Loucy (cell line): ENCODE data around the gene OR6V1.

Source experiments
- H2AFZ ChIP-seq: fragments of 200-600 bp; sonication (generic); 2 replicates; pipeline ENCODE4 v1.6.0; 2016; ENCODE audit warnings: antibody characterized with exemption, mild to moderate bottlenecking, low read length, moderate library complexity
- H3F3A ChIP-seq: fragments of 200-600 bp; 2 replicates; pipeline ENCODE4 v1.6.0; 2016; ENCODE audit warnings: antibody characterized with exemption, low read depth, mild to moderate bottlenecking
- H3K27me3 ChIP-seq: fragments of 200-600 bp; sonication (generic); 2 replicates; pipeline ENCODE4 v1.6.1; 2014; ENCODE audit warnings: low read length, mild to moderate bottlenecking; ENCODE audit not compliant: insufficient read depth, poor library complexity, severe bottlenecking
- H3K36me3 ChIP-seq: fragments of 200-600 bp; sonication (generic); 2 replicates; pipeline ENCODE4 v1.6.1; 2016; ENCODE audit warnings: low read length; ENCODE audit not compliant: insufficient read depth
- H3K4me1 ChIP-seq: fragments of 200-600 bp; sonication (generic); 2 replicates; pipeline ENCODE4 v1.5.1; 2014; ENCODE audit warnings: low read length, mild to moderate bottlenecking; ENCODE audit not compliant: insufficient read depth, poor library complexity, severe bottlenecking
- H3K4me2 ChIP-seq: fragments of 200-600 bp; sonication (generic); 2 replicates; pipeline ENCODE4 v1.6.0; 2014; ENCODE audit warnings: antibody characterized with exemption, low read length, low read depth, mild to moderate bottlenecking; ENCODE audit not compliant: poor library complexity, severe bottlenecking
- H3K4me3 ChIP-seq: fragments of 200-600 bp; sonication (generic); 2 replicates; pipeline ENCODE4 v1.5.1; 2014; ENCODE audit warnings: low read length, mild to moderate bottlenecking, mixed read lengths; ENCODE audit not compliant: poor library complexity, severe bottlenecking
- H3K79me2 ChIP-seq: fragments of 200-600 bp; sonication (generic); 2 replicates; pipeline ENCODE4 v1.6.1; 2014; ENCODE audit warnings: low read length; ENCODE audit not compliant: insufficient read depth
- H3K9ac ChIP-seq: fragments of 200-600 bp; sonication (generic); 2 replicates; pipeline ENCODE4 v1.6.0; 2014; ENCODE audit warnings: mild to moderate bottlenecking, low read depth, low read length, moderate library complexity; ENCODE audit not compliant: poor library complexity, severe bottlenecking
- H3K9me2 ChIP-seq: fragments of 200-600 bp; sonication (generic); replicated peaks from 2 replicates; pipeline ENCODE4 v1.6.1; 2016; ENCODE audit warnings: low read depth, low read length, mixed read lengths
- H3K9me3 ChIP-seq: fragments of 200-600 bp; sonication (generic); 2 replicates; pipeline ENCODE4 v1.6.1; 2014; ENCODE audit warnings: mild to moderate bottlenecking, antibody characterized with exemption, low read length, low read depth; ENCODE audit not compliant: insufficient read depth
- H4K20me1 ChIP-seq: fragments of 200-600 bp; sonication (generic); 2 replicates; pipeline ENCODE4 v1.6.0; 2014; ENCODE audit warnings: antibody characterized with exemption, low read length, mild to moderate bottlenecking; ENCODE audit not compliant: insufficient read depth, poor library complexity, severe bottlenecking
- CTCF ChIP-seq: fragments of 200-600 bp; sonication (generic); conservative IDR thresholded peaks from 2 replicates; pipeline ENCODE4 v1.5.1; 2014; ENCODE audit warnings: mild to moderate bottlenecking, antibody characterized with exemption, low read length
- EZH2phosphoT487 ChIP-seq: fragments of 200-600 bp; IDR thresholded peaks from 2 replicates; pipeline ENCODE4 v1.6.1; 2018; ENCODE audit warnings: antibody characterized with exemption, mild to moderate bottlenecking, moderate library complexity, borderline replicate concordance

The OR6V1 gene

GRCh38 chr7:143040209-143040715 is 11.9 kb upstream of the OR6V1 start:
- H3K36me3 ChIP-seq, result no peaks in the 10 kb centered on the region
- H3K27me3 ChIP-seq, result no peaks in the 10 kb centered on the region
- H3K4me2 ChIP-seq, result no peak overlapping the region
- no peaks in the 10 kb centered on the region for H3K9me2 ChIP-seq
- peaks cover 48% of the 10 kb centered on the region for H3K4me1 ChIP-seq
- no peak overlapping the region for H3K4me3 ChIP-seq
- H3K79me2 ChIP-seq, result no peaks in the 10 kb centered on the region
- no peak overlapping the region for H3K9ac ChIP-seq
- no peak overlapping the region for H2AFZ ChIP-seq
- no peaks in the 10 kb centered on the region for H3K9me3 ChIP-seq
- H4K20me1 ChIP-seq, result no peaks in the 10 kb centered on the region
- TF ChIP-seq EZH2phosphoT487 (no peak), CTCF (no peak)
- no peaks in the 10 kb centered on the region for H3F3A ChIP-seq

GRCh38 chr7:143041346-143041745 is 10.8 kb upstream of the OR6V1 start:
- Histone ChIP-seq H4K20me1 (no peaks in the 10 kb centered on the region), H3F3A (no peaks in the 10 kb centered on the region), H3K79me2 (no peaks in the 10 kb centered on the region), H3K27me3 (no peaks in the 10 kb centered on the region), H2AFZ (no peak overlapping the region), H3K4me3 (no peak overlapping the region), H3K9ac (no peak overlapping the region), H3K9me3 (no peaks in the 10 kb centered on the region), H3K36me3 (no peaks in the 10 kb centered on the region), H3K4me2 (no peak overlapping the region), H3K9me2 (no peaks in the 10 kb centered on the region), H3K4me1 (peaks cover 55% of the 10 kb centered on the region)
- TF ChIP-seq CTCF, result no peak
- no peak for TF ChIP-seq EZH2phosphoT487

GRCh38 chr7:143042159-143042789 is 9.9 kb upstream of the OR6V1 start:
- no peaks in the 10 kb centered on the region for H3K79me2 ChIP-seq
- no peaks in the 10 kb centered on the region for H3K27me3 ChIP-seq
- H4K20me1 ChIP-seq, result no peaks in the 10 kb centered on the region
- H3K4me2 ChIP-seq, result peak overlapping the region; percentile 46
- no peak for TF ChIP-seq EZH2phosphoT487
- TF ChIP-seq CTCF, result no peak
- peak overlapping the region; percentile 52 for H3K9ac ChIP-seq
- H3K4me3 ChIP-seq, result peak overlapping the region; percentile 19
- H3K9me3 ChIP-seq, result no peaks in the 10 kb centered on the region
- peak overlapping the region; percentile 89 for H2AFZ ChIP-seq
- H3K4me1 ChIP-seq, result peaks cover 64% of the 10 kb centered on the region
- no peaks in the 10 kb centered on the region for H3K36me3 ChIP-seq
- H3F3A ChIP-seq, result no peaks in the 10 kb centered on the region
- no peaks in the 10 kb centered on the region for H3K9me2 ChIP-seq
